Measurements from ENCODE around the gene GSG1L. TPM values are rescaled to one million over a fixed set of nuclear protein-coding genes. Genes with fewer than 3 reads are reported as not detected.

The GSG1L gene
- polyA plus RNA-seq, 3 donors, result 0.35 to 0.75 (median 0.48) TPM

DNA sequence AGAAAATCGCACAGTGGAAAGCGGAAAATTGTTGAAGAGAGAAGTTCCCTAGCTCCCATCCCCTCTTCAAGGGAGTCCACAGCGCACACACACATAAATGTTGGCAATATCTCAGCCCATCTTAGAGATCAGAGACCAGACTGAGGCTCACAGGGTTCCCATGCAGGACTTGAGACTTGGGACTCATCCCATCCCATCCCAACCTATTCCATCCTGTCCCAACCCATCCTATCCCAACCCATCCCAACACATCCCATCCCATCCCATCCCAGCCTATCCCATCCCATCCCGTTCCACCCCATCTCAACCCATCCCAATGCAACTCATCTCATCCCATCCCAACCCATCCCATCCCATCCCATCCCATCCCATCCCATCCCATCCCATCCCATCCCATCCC, 29.6 kb downstream of the GSG1L start:
- no peak for DNase-seq (ENCODE audit: low read depth in 3 of 3, low spot score in 2 of 3)

- DNase-seq (ENCODE audit: low read depth in 3 of 3, low spot score in 2 of 3), result no peak
Observed at GRCh38 chr16:28029387-28030002, 34.0 kb downstream of the GSG1L start.

- no peak for DNase-seq (ENCODE audit: low read depth in 3 of 3, low spot score in 2 of 3)
Observed at GRCh38 chr16:28027055-28027454, 36.5 kb downstream of the GSG1L start.

DNA sequence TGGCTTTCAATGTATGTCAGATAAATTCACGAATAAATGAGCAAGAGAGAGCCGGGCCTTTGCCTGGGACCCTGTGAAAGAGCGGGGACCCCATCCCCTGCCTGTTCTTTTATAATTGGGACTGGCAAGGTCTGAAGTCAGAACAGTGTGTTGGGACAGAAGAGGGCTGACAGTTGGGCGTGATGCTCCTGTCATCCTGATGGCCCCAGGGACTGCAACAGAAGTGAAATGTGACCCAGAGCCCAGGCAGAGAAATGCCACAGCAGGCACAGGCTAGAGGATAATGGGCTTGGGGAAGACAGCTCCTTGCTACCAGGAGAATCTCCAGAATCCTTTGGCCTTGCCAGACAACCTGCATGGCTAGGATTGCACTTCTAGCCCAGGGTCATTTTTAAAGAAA, 37.9 kb downstream of the GSG1L start:
- no peak for DNase-seq (ENCODE audit: low read depth in 3 of 3, low spot score in 2 of 3)

- DNase-seq (ENCODE audit: low read depth in 3 of 3, low spot score in 2 of 3), result no peak
Observed at GRCh38 chr16:28019218-28019617, 44.3 kb downstream of the GSG1L start.

GRCh38 chr16:28014851-28015250, 48.7 kb downstream of the GSG1L start:
- no peak for DNase-seq (ENCODE audit: low read depth in 3 of 3, low spot score in 2 of 3)

- no peak for DNase-seq (ENCODE audit: low read depth in 3 of 3, low spot score in 2 of 3)
Observed at GRCh38 chr16:28013878-28014277, 49.6 kb downstream of the GSG1L start.

DNA sequence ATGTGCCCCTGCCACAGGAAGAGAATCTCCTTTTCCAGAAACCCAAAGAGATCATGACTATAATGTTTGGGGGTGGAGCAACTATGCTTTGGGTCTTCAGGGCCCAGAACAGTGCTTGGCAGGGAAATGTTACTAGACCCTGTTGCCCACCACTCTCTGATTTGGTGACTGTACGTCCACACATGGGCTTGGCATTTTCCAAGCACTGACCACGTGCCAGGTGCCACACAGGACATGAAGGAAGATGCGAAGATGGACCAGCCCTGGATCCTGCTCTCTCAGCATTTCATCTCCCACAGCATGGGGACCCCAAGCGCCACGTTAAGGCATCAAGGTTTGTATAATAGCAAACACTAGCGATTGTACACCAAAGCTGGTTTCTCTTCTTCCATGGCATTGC, 50.1 kb downstream of the GSG1L start:
- DNase-seq (ENCODE audit: low read depth in 3 of 3, low spot score in 2 of 3), result no peak

- peak; percentile 77 to 84 (median 83) for DNase-seq (ENCODE audit: low read depth in 3 of 3, low spot score in 2 of 3)
Observed at GRCh38 chr16:28011971-28012445, 51.5 kb downstream of the GSG1L start.

- DNase-seq (ENCODE audit: low read depth in 3 of 3, low spot score in 2 of 3), result no peak
Observed at GRCh38 chr16:28011223-28011622, 52.3 kb downstream of the GSG1L start.

DNA sequence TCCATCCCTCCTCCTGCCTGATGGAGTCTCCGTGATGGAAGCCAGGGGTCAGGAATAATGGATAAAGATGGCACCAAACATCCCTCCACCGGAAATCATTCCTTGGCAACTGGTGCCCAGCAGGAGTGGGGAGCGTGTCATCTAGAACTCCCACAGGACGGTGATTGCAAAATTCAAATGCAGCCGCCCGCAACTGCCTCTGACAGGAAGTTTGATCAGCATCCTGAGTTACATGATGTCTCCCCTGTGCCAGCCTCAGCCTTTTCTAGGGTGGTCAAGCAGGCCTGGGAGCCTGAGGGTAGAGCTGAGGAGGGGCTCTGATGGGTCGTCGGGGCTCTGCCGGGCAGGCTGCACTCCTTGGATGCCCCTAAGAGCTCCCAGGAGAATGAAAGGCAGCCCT, 52.8 kb downstream of the GSG1L start:
- DNase-seq (ENCODE audit: low read depth in 3 of 3, low spot score in 2 of 3), result no peak

GRCh38 chr16:28009586-28010373, 53.7 kb downstream of the GSG1L start:
- no peak for DNase-seq (ENCODE audit: low read depth in 3 of 3, low spot score in 2 of 3)

DNA sequence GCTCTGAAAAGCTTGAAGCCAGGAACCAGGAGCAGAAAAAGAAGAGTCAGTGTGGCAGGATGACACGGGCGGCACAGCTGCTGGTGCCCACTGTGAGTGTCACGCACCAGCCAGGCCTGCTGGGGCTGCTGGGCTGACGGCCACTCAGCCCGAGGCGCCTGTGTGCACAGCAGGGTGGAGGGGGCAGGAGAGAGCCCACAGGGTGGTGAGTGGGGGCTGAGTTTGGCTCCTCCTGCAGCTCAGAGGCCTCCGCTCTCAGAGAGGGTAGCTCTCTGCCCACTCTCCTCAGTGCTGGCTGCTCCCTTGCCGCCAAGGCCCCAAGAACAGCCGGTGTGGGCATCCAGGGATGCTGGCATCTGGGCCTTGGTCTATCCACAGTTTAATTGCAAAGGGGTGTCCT, 59.6 kb downstream of the GSG1L start:
- DNase-seq (ENCODE audit: low read depth in 3 of 3, low spot score in 2 of 3), result no peak

GRCh38 chr16:28003021-28003865, 60.3 kb downstream of the GSG1L start:
- DNase-seq (ENCODE audit: low read depth in 3 of 3, low spot score in 2 of 3), result no peak

DNA sequence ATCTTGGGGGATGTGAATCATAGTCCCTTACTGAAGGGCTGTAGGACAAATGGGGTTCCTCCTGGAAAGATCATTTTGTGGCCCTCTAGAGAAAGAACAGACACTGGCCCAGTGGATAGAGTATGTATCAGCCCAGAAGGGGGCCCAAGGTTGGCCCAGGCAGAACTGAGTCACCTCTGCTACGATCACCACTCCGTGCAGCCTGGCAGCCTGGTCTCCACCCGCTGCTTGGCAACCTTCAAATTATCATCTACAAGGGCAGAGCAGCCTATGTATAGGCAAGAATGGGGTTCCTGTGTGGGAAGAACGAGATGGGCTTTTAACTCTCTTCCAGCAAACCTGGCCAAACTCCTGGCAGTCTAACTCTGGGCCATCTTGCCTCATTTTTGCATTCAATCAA, 61.9 kb downstream of the GSG1L start:
- no peak for DNase-seq (ENCODE audit: low read depth in 3 of 3, low spot score in 2 of 3)

GRCh38 chr16:28001184-28001583, 62.3 kb downstream of the GSG1L start:
- no peak for DNase-seq (ENCODE audit: low read depth in 3 of 3, low spot score in 2 of 3)

DNA sequence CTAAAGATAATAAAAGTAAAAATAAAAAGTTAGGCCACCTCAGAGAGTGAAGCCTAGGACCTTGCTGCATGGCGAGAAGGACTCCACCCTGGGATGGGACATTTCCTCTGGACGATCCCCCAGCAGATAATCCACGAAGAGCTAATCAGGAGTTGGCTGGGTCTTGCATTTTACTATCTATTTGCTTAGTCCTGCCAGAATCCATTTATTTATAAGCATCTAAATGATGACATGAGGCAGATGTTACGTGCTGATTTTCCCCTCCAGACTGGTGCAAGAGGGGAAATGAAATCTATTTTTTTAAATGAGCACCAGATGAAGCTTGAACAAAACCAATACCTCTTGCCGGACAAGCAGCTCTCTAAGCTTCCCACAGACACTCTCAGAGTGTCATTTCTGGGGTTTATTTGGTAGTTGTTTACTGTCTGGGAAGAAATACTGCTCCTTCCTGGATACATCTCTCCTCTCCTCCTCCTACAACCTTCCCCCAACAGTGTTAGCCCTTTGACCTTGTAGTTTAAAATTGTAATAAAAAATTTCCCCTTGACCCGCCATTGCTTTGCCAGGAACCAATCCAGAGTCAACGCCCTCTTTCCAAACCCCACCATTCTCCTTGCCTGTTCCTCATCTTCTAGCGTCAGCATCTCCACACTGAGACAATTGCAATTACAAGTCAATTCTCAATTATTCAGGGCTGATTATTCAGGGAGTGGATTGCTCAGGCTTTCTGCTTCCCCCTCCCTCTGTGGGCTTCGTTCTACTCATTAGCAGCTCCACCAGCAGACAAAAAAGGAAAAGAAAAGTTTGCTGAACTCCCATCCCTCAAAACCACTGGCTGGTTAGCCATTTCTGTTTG, 63.0 kb downstream of the GSG1L start:
- no peak for DNase-seq (ENCODE audit: low read depth in 3 of 3, low spot score in 2 of 3)

DNA sequence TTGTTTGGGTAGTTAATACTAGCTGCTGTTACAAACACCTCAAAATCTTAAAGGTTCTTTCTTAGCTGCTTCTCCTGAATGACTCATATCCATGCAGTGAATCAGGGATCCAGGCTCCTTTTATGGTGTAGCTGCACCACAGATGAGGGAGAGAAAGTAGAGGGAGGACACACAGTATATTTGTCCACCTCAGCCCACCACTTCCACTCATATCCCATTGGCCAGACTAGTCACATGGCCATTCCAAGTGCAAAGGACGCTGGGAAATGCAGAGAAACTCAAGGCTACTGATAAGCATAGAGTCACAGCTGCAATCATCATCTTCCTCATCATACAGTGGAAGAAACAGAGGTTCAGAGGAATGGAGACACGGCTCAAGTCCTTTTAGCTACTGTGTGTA, 63.8 kb downstream of the GSG1L start:
- DNase-seq (ENCODE audit: low read depth in 3 of 3, low spot score in 2 of 3), result no peak

DNA sequence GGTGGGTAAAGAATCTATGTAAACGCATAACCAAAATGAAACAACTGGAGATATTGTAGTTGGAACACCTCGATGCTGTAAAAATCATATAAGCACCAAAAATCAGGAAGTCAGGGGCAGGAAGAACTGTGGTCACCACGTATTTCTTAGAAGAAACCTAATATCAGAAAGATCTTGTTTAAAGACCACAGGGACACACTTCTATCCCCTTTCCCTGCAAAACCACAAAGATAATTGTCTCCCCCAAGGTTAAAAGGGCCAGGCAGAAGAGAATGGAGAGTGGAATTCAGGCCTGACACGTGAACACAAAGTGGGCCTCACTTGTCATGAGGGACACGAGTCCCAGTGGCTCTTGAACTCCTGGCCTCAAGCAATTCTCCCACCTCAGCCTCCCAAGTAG, 68.1 kb downstream of the GSG1L start:
- DNase-seq (ENCODE audit: low read depth in 3 of 3, low spot score in 2 of 3), result no peak

- no peak for DNase-seq (ENCODE audit: low read depth in 3 of 3, low spot score in 2 of 3)
Observed at GRCh38 chr16:27994686-27995085, 68.8 kb downstream of the GSG1L start.

Data from right renal cortex interstitium (tissue), 3 donors.